Uterus (tissue), 4 donors: ENCODE results near the gene ENKD1. TPM values are rescaled to one million over a fixed set of nuclear protein-coding genes. Genes with fewer than 3 reads are reported as not detected.
A peak's percentile ranks its signal among the peaks of the same experiment; 100 is the strongest.

Source experiments
- DNase-seq, 2 donors: peaks; one replicate each; pipeline ENCODE4 v3.0.0-alpha.2; 2019 to 2020
- H3K27ac ChIP-seq, 2 donors: fragments of 200-600 bp; sonication (generic); 1 replicate in 1 of 2; 2 replicates in 1 of 2; pipeline ENCODE4 v1.5.1; 2016 to 2018
- H3K27me3 ChIP-seq, 2 donors: fragments of 200-600 bp; sonication (generic); one replicate each; pipeline ENCODE4 v1.5.1; 2018 to 2019; ENCODE audit warnings: control low read depth in 1 of 2
- H3K36me3 ChIP-seq, 2 donors: fragments of 200-600 bp; sonication (generic); one replicate each; pipeline ENCODE4 v1.5.1; 2019; ENCODE audit warnings: control low read depth in 1 of 2
- H3K4me1 ChIP-seq, 2 donors: fragments of 200-600 bp; sonication (generic); one replicate each; pipeline ENCODE4 v1.5.1; 2018 to 2019; ENCODE audit warnings: control low read depth in 1 of 2
- H3K4me3 ChIP-seq, 2 donors: fragments of 200-600 bp; sonication (generic); 1 replicate in 1 of 2; 2 replicates in 1 of 2; pipeline ENCODE4 v1.5.1; 2018 to 2019; ENCODE audit warnings: mild to moderate bottlenecking in 1 of 2
- H3K9me3 ChIP-seq, 2 donors: fragments of 200-600 bp; sonication (generic); one replicate each; pipeline ENCODE4 v1.5.1; 2019; ENCODE audit warnings: control low read depth in 1 of 2
- CTCF ChIP-seq, 4 experiments: fragments of 200-600 bp in 2 of 4; fragments of 450-650 bp in 2 of 4; sonication (generic) in 2 of 4; IDR thresholded peaks; one replicate each; pipeline ENCODE4 v1.5.1; 2016 to 2019; ENCODE audit warnings: antibody characterized with exemption in 4 of 4, mild to moderate bottlenecking in 2 of 4, moderate library complexity in 1 of 4
- POLR2A ChIP-seq, 2 donors: fragments of 450-650 bp; IDR thresholded peaks; one replicate each; pipeline ENCODE4 v1.6.1; 2016; ENCODE audit warnings: antibody characterized with exemption in 2 of 2, mild to moderate bottlenecking in 1 of 2, moderate library complexity in 1 of 2
- intact Hi-C: fragments of 100-400 bp; cut with DNase I; formaldehyde crosslinking; loops from one replicate; pipeline ENCODE4 v1.15.1; 2023; ENCODE audit warnings: low total_unique reads
- total RNA-seq, 4 donors: library from RNA; depleted of rRNA in 3 of 4; stranded (reverse); fragments of >200 nt in 3 of 4; gene quantifications; one replicate each; pipeline versions ENCODE4 v1.1.0 to v1.2.4, GENCODE V29; 2014 to 2023
- donor health status: DM: yes; HTN: yes; CAD: no.

Gene ENKD1
- total RNA-seq, 4 donors from 2014 or later, result 4.1 to 22.4 (median 13.7) TPM

- no peak for TF ChIP-seq POLR2A (IDR thresholded peaks at IDR 0.05)
- no peak for TF ChIP-seq CTCF (IDR thresholded peaks at IDR 0.05)
- no peak overlapping the region for H3K27ac ChIP-seq
- DNase-seq, result no peak
Measured at GRCh38 chr16:67669499-67670101, 3.0 kb upstream of the ENKD1 start.

GRCh38 chr16:67668495-67669157 lies 2.1 kb upstream of the ENKD1 start:
- H3K27me3 ChIP-seq, result no peaks in the 10 kb centered on the region
- no peak for TF ChIP-seq POLR2A (IDR thresholded peaks at IDR 0.05)
- no peak for TF ChIP-seq CTCF (IDR thresholded peaks at IDR 0.05)
- H3K9me3 ChIP-seq, result no peaks in the 10 kb centered on the region
- peaks cover 0 to 4% of the 10 kb centered on the region in 2 donors for H3K4me1 ChIP-seq
- H3K36me3 ChIP-seq, result no peaks in the 10 kb centered on the region
- DNase-seq, result no peak
- intact Hi-C loops, result no loop called here
- peak overlapping the region in 1 of 2 donors; percentile 89 for H3K27ac ChIP-seq
- no peak overlapping the region for H3K4me3 ChIP-seq

More at GRCh38 chr16:67669499-67670101, 3.0 kb upstream of the ENKD1 start:
- Histone ChIP-seq H3K4me3 (no peak overlapping the region), H3K9me3 (no peaks in the 10 kb centered on the region), H3K36me3 (no peaks in the 10 kb centered on the region), H3K4me1 (peaks cover 0 to 4% of the 10 kb centered on the region in 2 donors), H3K27me3 (no peaks in the 10 kb centered on the region)
- intact Hi-C loops, result no loop called here

- peaks cover 0 to 4% of the 10 kb centered on the region in 2 donors for H3K4me1 ChIP-seq
- peak; percentile 84 to 85 for DNase-seq
- no peaks in the 10 kb centered on the region for H3K36me3 ChIP-seq
- H3K27ac ChIP-seq, result peak overlapping the region; percentile 85 to 89
- H3K4me3 ChIP-seq, result peak overlapping the region in 1 of 2 donors; percentile 86
- H3K27me3 ChIP-seq, result no peaks in the 10 kb centered on the region
- intact Hi-C loops, result no loop called here
- TF ChIP-seq POLR2A (IDR thresholded peaks at IDR 0.05) (no peak), CTCF (IDR thresholded peaks at IDR 0.05) (peak; percentile 80 to 95 (median 88))
- H3K9me3 ChIP-seq, result no peaks in the 10 kb centered on the region
Measured at GRCh38 chr16:67667817-67668494, 1.4 kb upstream of the ENKD1 start.

DNA sequence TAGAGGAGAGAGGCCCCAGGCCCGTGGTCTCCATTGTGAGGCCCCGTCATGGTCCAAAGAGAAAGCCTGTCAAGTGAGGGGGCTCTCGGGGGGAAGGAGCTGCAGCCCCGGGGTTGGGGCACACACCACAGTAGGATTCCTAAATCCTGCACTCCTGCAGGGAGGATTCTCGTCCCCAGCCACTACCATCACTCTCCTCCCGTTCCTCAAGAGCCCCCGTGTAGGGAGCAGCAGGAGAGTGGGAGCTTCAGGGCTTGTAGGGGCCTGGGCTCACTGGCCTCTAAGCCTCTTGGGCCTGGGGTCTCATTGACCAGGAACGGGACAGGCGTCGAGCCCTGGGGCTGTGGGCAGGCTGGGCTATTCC lies 885 bp upstream of the ENKD1 start:
- Histone ChIP-seq H3K4me1 (peaks cover 0 to 4% of the 10 kb centered on the region in 2 donors), H3K9me3 (no peaks in the 10 kb centered on the region), H3K27me3 (no peaks in the 10 kb centered on the region), H3K27ac (peak overlapping the region; percentile 85 to 89), H3K36me3 (no peaks in the 10 kb centered on the region), H3K4me3 (peak overlapping the region; percentile 86 to 91)
- TF ChIP-seq CTCF (IDR thresholded peaks at IDR 0.05) (no peak), POLR2A (IDR thresholded peaks at IDR 0.05) (no peak)
- intact Hi-C loops, result no loop called here
- no peak for DNase-seq

DNA sequence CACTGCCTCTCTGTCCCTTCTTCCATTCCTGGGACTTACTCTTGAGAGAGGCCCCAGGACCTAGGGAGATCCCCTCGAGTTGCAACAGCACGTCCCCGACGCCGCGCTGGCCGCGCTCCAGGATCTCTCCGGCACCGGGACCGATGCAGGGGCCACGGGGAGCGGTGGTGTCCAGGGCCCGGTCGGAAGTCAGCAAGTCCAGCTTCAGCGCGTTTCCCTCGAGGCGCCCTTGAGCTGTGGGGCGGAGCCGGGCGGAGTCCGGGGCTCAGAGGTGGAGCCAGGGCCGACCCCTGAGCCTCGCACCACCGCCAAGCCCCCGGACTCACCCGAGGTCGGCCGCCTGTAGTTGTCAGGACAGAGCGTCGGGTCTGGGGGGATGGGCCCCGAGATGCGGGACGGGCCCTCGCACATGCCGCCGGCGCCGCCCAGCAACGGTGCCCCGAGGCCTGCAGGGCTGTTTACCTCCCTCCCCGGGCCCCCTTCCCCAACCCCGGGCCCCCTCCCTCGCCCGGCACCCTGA lies 458 bp downstream of the ENKD1 start:
- H3K27me3 ChIP-seq, result no peaks in the 10 kb centered on the region
- intact Hi-C loops, result no loop called here
- H3K27ac ChIP-seq, result peak overlapping the region; percentile 85 to 89
- H3K4me1 ChIP-seq, result peaks cover 4 to 7% of the 10 kb centered on the region in 2 donors
- TF ChIP-seq CTCF (IDR thresholded peaks at IDR 0.05) (no peak), POLR2A (IDR thresholded peaks at IDR 0.05) (no peak)
- peak overlapping the region; percentile 86 to 91 for H3K4me3 ChIP-seq
- H3K9me3 ChIP-seq, result no peaks in the 10 kb centered on the region
- DNase-seq, result peak in 1 of 2 donors; percentile 51
- H3K36me3 ChIP-seq, result no peaks in the 10 kb centered on the region
